Glutamatergic neuron (in vitro differentiated cells): ENCODE measurements around the gene APOL2. TPM values are rescaled to one million over a fixed set of nuclear protein-coding genes. Genes with fewer than 3 reads are reported as not detected.
"Not testable (repeated sequence)": the region's sequence is repeated elsewhere in the genome, so short reads cannot be mapped to it uniquely, and the experiment has no call there.

ENCODE experiments used
- DNase-seq: peaks from one replicate; pipeline ENCODE4 v3.0.0; 2022
- H3K27ac Mint-ChIP-seq: one replicate; pipeline ENCODE4 v1.8.0; 2020; ENCODE audit warnings: mild to moderate bottlenecking, mixed read lengths, inconsistent platforms; ENCODE audit not compliant: unreplicated experiment
- H3K27me3 Mint-ChIP-seq: one replicate; pipeline ENCODE4 v1.8.0; 2020; ENCODE audit warnings: mild to moderate bottlenecking, moderate library complexity, mixed read lengths, inconsistent platforms; ENCODE audit not compliant: unreplicated experiment
- H3K36me3 Mint-ChIP-seq: one replicate; pipeline ENCODE4 v1.8.0; 2020; ENCODE audit warnings: mild to moderate bottlenecking, mixed read lengths, inconsistent platforms; ENCODE audit not compliant: unreplicated experiment
- H3K4me1 Mint-ChIP-seq: one replicate; pipeline ENCODE4 v1.8.0; 2020; ENCODE audit warnings: mild to moderate bottlenecking, low read depth, mixed read lengths, inconsistent platforms; ENCODE audit not compliant: unreplicated experiment
- H3K4me3 Mint-ChIP-seq: one replicate; pipeline ENCODE4 v1.8.0; 2020; ENCODE audit warnings: mild to moderate bottlenecking, mixed read lengths, inconsistent platforms; ENCODE audit not compliant: unreplicated experiment
- H3K9me3 Mint-ChIP-seq: one replicate; pipeline ENCODE4 v1.8.0; 2020; ENCODE audit warnings: mild to moderate bottlenecking, moderate library complexity, mixed read lengths, inconsistent platforms; ENCODE audit not compliant: unreplicated experiment
- CTCF ChIP-seq: fragments of 200-600 bp; sonication (generic); IDR thresholded peaks from one replicate; pipeline ENCODE4 v1.5.0; 2021; ENCODE audit not compliant: partially characterized antibody, unreplicated experiment
- total RNA-seq: library from RNA; stranded (reverse); fragmentation: NEBNext Ultra II Directional; extraction: Animal tissue kit (Norgen Biotek cat#: 25700); gene quantifications from one replicate; pipeline ENCODE4 v1.2.1, GENCODE V29; 2021; ENCODE audit not compliant: unreplicated experiment

Gene APOL2
- total RNA-seq, 1 donor from 2014 or later, result not detected

GRCh38 chr22:36256478-36256877, 17.2 kb upstream of the APOL2 start:
- no peak overlapping the region for H3K27ac Mint-ChIP-seq
- TF ChIP-seq CTCF, result no peak

GRCh38 chr22:36255572-36255971, 16.2 kb upstream of the APOL2 start:
- not testable (repeated sequence) for H3K27me3 Mint-ChIP-seq, H3K9me3 Mint-ChIP-seq, H3K4me1 Mint-ChIP-seq, H3K4me3 Mint-ChIP-seq, DNase-seq, H3K36me3 Mint-ChIP-seq, H3K27ac Mint-ChIP-seq

More at GRCh38 chr22:36256478-36256877, 17.2 kb upstream of the APOL2 start:
- DNase-seq, result no peak
- H3K36me3 Mint-ChIP-seq, result no peaks in the 10 kb centered on the region
- H3K4me1 Mint-ChIP-seq, result peaks cover 7% of the 10 kb centered on the region
- H3K4me3 Mint-ChIP-seq, result no peak overlapping the region
- peaks cover 2% of the 10 kb centered on the region for H3K9me3 Mint-ChIP-seq
- peaks cover 7% of the 10 kb centered on the region for H3K27me3 Mint-ChIP-seq

GRCh38 chr22:36253523-36254490, 14.5 kb upstream of the APOL2 start:
- Mint-ChIP-seq H3K27me3 (peaks cover 6% of the 10 kb centered on the region), H3K4me1 (peaks cover under 1% of the 10 kb centered on the region), H3K27ac (no peak overlapping the region), H3K4me3 (no peak overlapping the region), H3K9me3 (peaks cover 2% of the 10 kb centered on the region), H3K36me3 (peaks cover 6% of the 10 kb centered on the region)
- TF ChIP-seq CTCF, result no peak
- DNase-seq, result no peak

GRCh38 chr22:36252754-36253522, 13.6 kb upstream of the APOL2 start, which contains the start of gene APOL1:
Gene APOL1, plus strand, starts transcription at chr22:36253133. Its CDS starts 1,823 bp downstream, at chr22:36254956.
- Mint-ChIP-seq H3K4me3 (no peak within 1 kb of the TSS), H3K27ac (no peak within 1 kb of the TSS), H3K4me1 (no peaks in the 10 kb centered on the region), H3K27me3 (peaks cover 2% of the 10 kb centered on the region), H3K36me3 (peaks cover 15% of the 10 kb centered on the region), H3K9me3 (peaks cover 5% of the 10 kb centered on the region)
- no peak for DNase-seq
- no peak for TF ChIP-seq CTCF

- H3K4me3 Mint-ChIP-seq, H3K27me3 Mint-ChIP-seq, H3K4me1 Mint-ChIP-seq, DNase-seq, H3K9me3 Mint-ChIP-seq, H3K27ac Mint-ChIP-seq: not testable (repeated sequence)
- peaks cover 19% of the 10 kb centered on the region for H3K36me3 Mint-ChIP-seq
Observed at GRCh38 chr22:36251979-36252608, 12.8 kb upstream of the APOL2 start.

GRCh38 chr22:36250292-36250960, 11.1 kb upstream of the APOL2 start:
- H3K4me3 Mint-ChIP-seq, H3K27ac Mint-ChIP-seq, H3K4me1 Mint-ChIP-seq, H3K9me3 Mint-ChIP-seq, H3K27me3 Mint-ChIP-seq, DNase-seq: not testable (repeated sequence)
- H3K36me3 Mint-ChIP-seq, result peaks cover 25% of the 10 kb centered on the region
